Mammary epithelial cell (primary cell): Measurements from ENCODE around the gene MACROH2A1.

Source experiments
- CTCF ChIP-seq, 2 donors: IDR thresholded peaks in 1 of 2; conservative IDR thresholded peaks in 1 of 2; 2 replicates each; pipeline ENCODE4 v1.5.1; 2011 to 2012; ENCODE audit warnings: inconsistent platforms in 2 of 2, low read length in 2 of 2, mild to moderate bottlenecking in 2 of 2, control low read depth in 1 of 2, low read depth in 1 of 2; ENCODE audit not compliant: insufficient read depth in 1 of 2; ENCODE audit errors: extremely low read depth in 1 of 2
- EZH2 ChIP-seq: IDR thresholded peaks from 2 replicates; pipeline ENCODE4 v1.6.1; 2012; ENCODE audit warnings: low read length, inconsistent platforms, borderline replicate concordance

- no peak for TF ChIP-seq CTCF (conservative IDR thresholded peaks at IDR 0.05 in 1 of 2, IDR thresholded peaks at IDR 0.05 in 1 of 2; ENCODE audit: extremely low read depth in 1 of 2, insufficient read depth in 1 of 2, low read depth in 1 of 2, low read length in 2 of 2)
- TF ChIP-seq EZH2, result no peak
These were observed 104.2 kb downstream of the MACROH2A1 start for GRCh38 chr5:135294793-135295192.
